Type B pancreatic cell (in vitro differentiated cells): ENCODE results near the gene RABL6. TPM values are rescaled to one million over a fixed set of nuclear protein-coding genes. Genes with fewer than 3 reads are reported as not detected.
"Not testable (repeated sequence)": the region's sequence is repeated elsewhere in the genome, so short reads cannot be mapped to it uniquely, and the experiment has no call there.

Experiments used
- DNase-seq: peaks from one replicate; pipeline ENCODE4 v3.0.0; 2021; ENCODE audit warnings: mixed read lengths; ENCODE audit not compliant: unreplicated experiment; ENCODE audit errors: extremely low spot score
- H3K27ac Mint-ChIP-seq: 2 replicates; pipeline ENCODE4 v1.8.0; 2021; ENCODE audit warnings: mild to moderate bottlenecking, mixed read lengths
- H3K27me3 Mint-ChIP-seq: 2 replicates; pipeline ENCODE4 v1.8.0; 2021; ENCODE audit warnings: mixed read lengths
- H3K36me3 Mint-ChIP-seq: 2 replicates; pipeline ENCODE4 v1.8.0; 2021; ENCODE audit warnings: mixed read lengths
- H3K4me1 Mint-ChIP-seq: one replicate; pipeline ENCODE4 v1.8.0; 2021; ENCODE audit warnings: mixed read lengths; ENCODE audit not compliant: unreplicated experiment
- H3K4me3 Mint-ChIP-seq: 2 replicates; pipeline ENCODE4 v1.8.0; 2021; ENCODE audit warnings: mild to moderate bottlenecking, mixed read lengths
- H3K9me3 Mint-ChIP-seq: 2 replicates; pipeline ENCODE4 v1.8.0; 2021; ENCODE audit warnings: mixed read lengths
- total RNA-seq: library from RNA; stranded (reverse); gene quantifications from 2 replicates; pipeline ENCODE4 v1.2.1, GENCODE V29; 2021; ENCODE audit warnings: low replicate concordance
- TF ChIP-seq, protein P1 (sequence below): fragments of 200-600 bp; sonication (generic); conservative IDR thresholded peaks from 2 replicates; pipeline ENCODE4 v1.5.0; 2021; ENCODE audit warnings: antibody characterized with exemption, mild to moderate bottlenecking

RABL6 gene
- total RNA-seq, 1 donor from 2014 or later = 112 TPM

DNA sequence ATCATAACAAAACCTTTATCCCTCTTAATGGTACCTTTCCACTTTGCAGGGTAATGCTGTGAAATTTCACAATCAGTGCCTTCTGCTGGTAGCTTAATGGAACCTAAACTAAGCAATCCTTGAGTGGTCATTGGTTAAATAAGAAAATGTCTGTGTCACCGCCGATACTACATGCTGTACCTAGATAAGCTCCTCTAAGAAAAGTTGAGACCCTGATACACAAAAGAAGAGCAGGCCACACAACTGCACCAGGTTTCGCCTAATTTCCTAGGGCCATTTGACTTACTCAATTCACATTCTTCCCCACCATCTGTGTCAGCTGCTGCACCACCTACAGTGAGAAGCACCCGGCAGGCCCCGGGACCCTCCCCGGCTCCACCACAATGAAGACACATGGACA, 67.4 kb downstream of the RABL6 start:
- no peak overlapping the region for H3K4me3 Mint-ChIP-seq
- no peaks in the 10 kb centered on the region for H3K36me3 Mint-ChIP-seq
- no peak overlapping the region for H3K27ac Mint-ChIP-seq
- peaks cover 3% of the 10 kb centered on the region for H3K27me3 Mint-ChIP-seq
- no peaks in the 10 kb centered on the region for H3K9me3 Mint-ChIP-seq
- no peaks in the 10 kb centered on the region for H3K4me1 Mint-ChIP-seq
- TF ChIP-seq, protein P1, sequence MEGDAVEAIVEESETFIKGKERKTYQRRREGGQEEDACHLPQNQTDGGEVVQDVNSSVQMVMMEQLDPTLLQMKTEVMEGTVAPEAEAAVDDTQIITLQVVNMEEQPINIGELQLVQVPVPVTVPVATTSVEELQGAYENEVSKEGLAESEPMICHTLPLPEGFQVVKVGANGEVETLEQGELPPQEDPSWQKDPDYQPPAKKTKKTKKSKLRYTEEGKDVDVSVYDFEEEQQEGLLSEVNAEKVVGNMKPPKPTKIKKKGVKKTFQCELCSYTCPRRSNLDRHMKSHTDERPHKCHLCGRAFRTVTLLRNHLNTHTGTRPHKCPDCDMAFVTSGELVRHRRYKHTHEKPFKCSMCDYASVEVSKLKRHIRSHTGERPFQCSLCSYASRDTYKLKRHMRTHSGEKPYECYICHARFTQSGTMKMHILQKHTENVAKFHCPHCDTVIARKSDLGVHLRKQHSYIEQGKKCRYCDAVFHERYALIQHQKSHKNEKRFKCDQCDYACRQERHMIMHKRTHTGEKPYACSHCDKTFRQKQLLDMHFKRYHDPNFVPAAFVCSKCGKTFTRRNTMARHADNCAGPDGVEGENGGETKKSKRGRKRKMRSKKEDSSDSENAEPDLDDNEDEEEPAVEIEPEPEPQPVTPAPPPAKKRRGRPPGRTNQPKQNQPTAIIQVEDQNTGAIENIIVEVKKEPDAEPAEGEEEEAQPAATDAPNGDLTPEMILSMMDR = no peak
- no peak for DNase-seq

DNA sequence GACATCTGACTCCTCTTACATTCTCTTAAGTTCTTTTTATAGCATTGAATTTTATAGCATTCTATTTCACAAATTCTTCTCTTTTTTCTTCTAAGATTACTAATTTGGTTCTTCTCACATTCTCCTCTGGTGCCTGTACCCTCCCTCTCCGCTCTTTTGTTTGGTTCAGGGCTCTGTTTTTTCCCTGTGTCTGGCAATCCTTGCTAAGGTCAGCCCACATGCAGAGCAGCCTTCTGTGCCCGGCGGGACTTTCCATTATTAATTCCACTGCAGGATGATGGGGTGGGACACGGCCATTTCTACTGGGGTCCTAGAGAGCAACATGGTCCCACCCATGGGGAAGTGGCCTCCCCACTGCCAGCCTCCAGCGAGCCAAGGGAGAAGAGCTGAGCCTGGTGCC, 68.7 kb downstream of the RABL6 start:
- H3K27me3 Mint-ChIP-seq = peaks cover 3% of the 10 kb centered on the region
- DNase-seq = no peak
- no peaks in the 10 kb centered on the region for H3K4me1 Mint-ChIP-seq
- TF ChIP-seq, protein P1 = no peak
- no peaks in the 10 kb centered on the region for H3K9me3 Mint-ChIP-seq
- peak overlapping the region; percentile 37 for H3K27ac Mint-ChIP-seq
- no peaks in the 10 kb centered on the region for H3K36me3 Mint-ChIP-seq
- H3K4me3 Mint-ChIP-seq = no peak overlapping the region

DNA sequence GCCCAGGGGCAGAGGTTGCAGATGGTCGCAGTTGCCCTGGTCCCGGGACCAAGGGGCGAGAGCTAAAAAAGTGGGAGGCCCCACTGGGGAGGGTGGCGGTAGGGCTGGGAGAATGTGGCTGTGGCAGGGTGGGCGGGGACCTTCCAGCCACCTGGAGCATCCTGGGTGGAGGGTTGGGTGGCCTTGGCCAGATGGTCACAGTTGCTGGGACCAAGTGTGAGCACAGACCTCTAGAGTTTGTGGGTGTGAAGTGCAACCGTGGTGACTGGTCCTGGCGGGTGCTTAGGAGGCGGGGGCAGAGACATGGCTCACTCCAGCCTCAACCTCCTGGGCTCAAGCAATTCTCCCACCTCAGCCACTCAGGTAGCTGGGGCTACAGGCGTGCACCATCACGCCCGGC, 72.9 kb downstream of the RABL6 start:
- TF ChIP-seq, protein P1 = no peak

DNA sequence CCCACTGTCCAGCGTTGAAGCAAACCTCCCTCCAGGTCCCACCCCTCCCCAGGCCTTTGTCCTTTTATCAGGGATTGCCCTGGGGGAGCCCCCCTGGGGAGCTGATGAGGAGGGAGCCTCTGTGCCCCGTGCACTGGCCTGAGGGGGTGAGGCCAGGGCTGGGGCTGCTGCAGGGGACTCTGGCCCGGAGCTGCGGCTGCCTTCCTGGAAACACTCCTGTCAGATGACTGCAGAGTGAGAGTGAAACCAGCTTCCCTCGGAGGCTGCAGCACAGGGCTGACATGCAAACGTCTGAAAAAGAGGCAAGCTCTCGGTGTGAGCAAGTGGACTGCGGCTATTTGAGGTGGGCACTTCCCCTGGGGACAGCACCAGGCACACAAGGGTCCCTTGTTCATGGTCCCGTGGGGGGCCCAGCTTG, 74.0 kb downstream of the RABL6 start:
- H3K27ac Mint-ChIP-seq = peak overlapping the region; percentile 41
- H3K4me3 Mint-ChIP-seq = no peak overlapping the region

More for the DNA sequence above, 72.9 kb downstream of the RABL6 start:
- Mint-ChIP-seq H3K4me3 (no peak overlapping the region), H3K9me3 (no peaks in the 10 kb centered on the region), H3K4me1 (no peaks in the 10 kb centered on the region), H3K36me3 (no peaks in the 10 kb centered on the region), H3K27ac (no peak overlapping the region), H3K27me3 (peaks cover 3% of the 10 kb centered on the region)
- no peak for DNase-seq

DNA sequence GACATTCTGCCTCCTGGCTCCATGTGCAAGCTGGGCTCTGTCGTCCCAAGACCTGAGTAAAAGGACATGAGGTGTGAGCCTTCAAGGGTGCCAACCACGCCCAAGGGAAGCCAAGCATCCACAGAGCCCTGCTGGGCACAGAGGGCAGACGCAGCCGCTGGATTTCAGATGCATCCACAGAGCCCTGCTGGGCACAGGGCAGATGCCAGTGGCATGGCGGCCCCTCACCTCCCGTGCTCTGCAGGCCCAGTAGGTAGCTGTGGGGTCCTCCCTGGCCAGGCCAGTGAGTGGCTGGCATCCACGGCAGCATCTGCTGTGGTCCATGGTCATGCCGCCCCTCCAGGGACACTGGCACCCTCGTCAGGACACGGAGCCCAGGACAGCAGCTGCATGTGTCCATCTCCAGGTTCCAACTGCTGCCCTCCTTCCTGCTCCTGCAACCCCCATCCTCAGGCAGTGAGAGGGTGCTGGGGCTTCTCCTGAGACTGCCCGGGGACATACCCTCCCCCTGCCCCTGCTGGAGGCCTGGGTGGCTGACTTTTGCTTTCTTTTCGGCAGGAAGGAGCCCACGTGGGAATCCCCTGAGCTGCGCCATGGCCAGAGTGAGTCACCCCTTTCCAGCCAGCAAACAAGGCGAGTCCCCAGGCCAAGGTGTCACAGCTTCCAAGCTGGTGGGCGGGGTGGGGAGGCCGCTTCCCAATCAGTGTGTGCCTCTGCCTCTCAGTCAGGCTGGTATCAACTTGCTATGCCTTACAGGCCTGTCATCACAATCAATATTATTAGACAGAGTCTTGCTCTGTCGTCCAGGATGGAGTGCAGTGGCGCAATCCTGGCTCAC, 74.6 kb downstream of the RABL6 start:
- DNase-seq = no peak
- no peaks in the 10 kb centered on the region for H3K36me3 Mint-ChIP-seq
- peak overlapping the region; percentile 64 for H3K27ac Mint-ChIP-seq
- H3K4me1 Mint-ChIP-seq = peaks cover 4% of the 10 kb centered on the region
- no peaks in the 10 kb centered on the region for H3K27me3 Mint-ChIP-seq
- no peaks in the 10 kb centered on the region for H3K9me3 Mint-ChIP-seq
- peak overlapping the region; percentile 64 for H3K4me3 Mint-ChIP-seq
- TF ChIP-seq, protein P1 = no peak

More for the DNA sequence above, 74.0 kb downstream of the RABL6 start:
- DNase-seq = no peak
- Mint-ChIP-seq H3K36me3 (no peaks in the 10 kb centered on the region), H3K4me1 (no peaks in the 10 kb centered on the region), H3K27me3 (no peaks in the 10 kb centered on the region), H3K9me3 (no peaks in the 10 kb centered on the region)
- TF ChIP-seq, protein P1 = no peak

DNA sequence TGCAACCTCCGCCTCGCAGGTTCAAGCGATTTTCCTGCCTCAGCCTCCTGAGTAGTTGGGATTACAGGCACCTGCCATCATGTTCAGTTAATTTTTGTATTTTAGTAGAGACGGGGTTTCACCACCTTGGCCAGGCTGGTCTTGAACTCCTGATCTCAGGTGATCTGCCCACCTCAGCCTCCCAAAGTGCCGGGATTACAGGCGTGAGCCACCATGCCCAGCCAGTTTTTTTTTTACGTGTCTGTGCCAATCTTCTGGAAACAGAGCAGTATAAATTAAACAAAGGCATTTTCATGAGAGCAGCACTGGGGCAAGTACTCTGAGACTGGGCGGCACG, 75.2 kb downstream of the RABL6 start:
- H3K4me1 Mint-ChIP-seq, DNase-seq, H3K9me3 Mint-ChIP-seq, H3K27me3 Mint-ChIP-seq, H3K36me3 Mint-ChIP-seq: not testable (repeated sequence)
- H3K4me3 Mint-ChIP-seq = peak overlapping the region; percentile 64
- peak overlapping the region; percentile 64 for H3K27ac Mint-ChIP-seq

DNA sequence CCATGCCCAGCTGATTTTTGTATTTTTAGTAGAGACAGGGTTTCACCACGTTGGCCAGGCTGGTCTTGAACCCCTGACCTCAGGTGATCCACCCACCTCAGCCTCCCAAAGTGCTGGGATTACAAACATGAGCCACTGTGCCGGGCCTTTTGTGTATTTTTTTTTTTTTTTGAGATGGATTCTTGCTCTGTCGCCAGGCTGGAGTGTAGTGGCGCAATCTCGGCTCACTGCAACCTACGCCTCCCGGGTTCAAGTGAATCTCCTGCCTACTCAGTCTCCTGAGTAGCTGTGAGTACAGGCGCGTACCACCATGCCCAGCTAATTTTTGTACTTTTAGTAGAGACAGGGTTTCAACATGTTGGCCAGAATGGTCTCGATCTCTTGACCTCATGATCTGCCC, 75.9 kb downstream of the RABL6 start:
- not testable (repeated sequence) for H3K36me3 Mint-ChIP-seq, H3K4me3 Mint-ChIP-seq, H3K27ac Mint-ChIP-seq, DNase-seq, H3K9me3 Mint-ChIP-seq, H3K4me1 Mint-ChIP-seq, H3K27me3 Mint-ChIP-seq
